Lower leg skin (tissue), 3 donors: Measurements from ENCODE around the gene SAMD5.

Experiments used
- POLR2A ChIP-seq, 2 donors: fragments of 450-650 bp; IDR thresholded peaks; one replicate each; pipeline ENCODE4 v1.6.1; 2016 to 2017; ENCODE audit warnings: antibody characterized with exemption in 2 of 2, mild to moderate bottlenecking in 1 of 2, moderate library complexity in 1 of 2
- TF ChIP-seq, protein P1 (sequence below), 3 donors: fragments of 450-650 bp; IDR thresholded peaks; one replicate each; pipeline ENCODE4 v1.5.1; 2016; ENCODE audit warnings: antibody characterized with exemption in 3 of 3, mild to moderate bottlenecking in 3 of 3, moderate library complexity in 2 of 3

DNA sequence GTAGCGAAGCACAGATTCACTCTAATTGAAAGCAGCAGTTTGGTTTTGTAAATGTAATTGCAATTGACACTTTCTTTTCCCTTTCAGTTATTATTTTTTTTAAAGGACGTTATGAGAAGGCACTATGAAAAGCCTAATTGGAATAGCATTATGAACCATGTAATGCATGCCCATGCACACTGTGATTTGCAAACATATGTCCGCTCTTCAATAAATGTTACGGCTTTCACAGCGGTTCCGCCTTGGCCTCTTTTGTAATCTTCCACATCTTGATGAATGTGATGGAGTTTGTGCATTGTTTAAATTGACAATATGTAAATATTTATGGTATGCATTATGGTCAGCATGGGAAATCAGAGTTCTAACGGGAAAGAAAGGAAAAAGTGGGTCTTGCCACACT is 61.3 kb downstream of the SAMD5 start:
- TF ChIP-seq, protein P1, sequence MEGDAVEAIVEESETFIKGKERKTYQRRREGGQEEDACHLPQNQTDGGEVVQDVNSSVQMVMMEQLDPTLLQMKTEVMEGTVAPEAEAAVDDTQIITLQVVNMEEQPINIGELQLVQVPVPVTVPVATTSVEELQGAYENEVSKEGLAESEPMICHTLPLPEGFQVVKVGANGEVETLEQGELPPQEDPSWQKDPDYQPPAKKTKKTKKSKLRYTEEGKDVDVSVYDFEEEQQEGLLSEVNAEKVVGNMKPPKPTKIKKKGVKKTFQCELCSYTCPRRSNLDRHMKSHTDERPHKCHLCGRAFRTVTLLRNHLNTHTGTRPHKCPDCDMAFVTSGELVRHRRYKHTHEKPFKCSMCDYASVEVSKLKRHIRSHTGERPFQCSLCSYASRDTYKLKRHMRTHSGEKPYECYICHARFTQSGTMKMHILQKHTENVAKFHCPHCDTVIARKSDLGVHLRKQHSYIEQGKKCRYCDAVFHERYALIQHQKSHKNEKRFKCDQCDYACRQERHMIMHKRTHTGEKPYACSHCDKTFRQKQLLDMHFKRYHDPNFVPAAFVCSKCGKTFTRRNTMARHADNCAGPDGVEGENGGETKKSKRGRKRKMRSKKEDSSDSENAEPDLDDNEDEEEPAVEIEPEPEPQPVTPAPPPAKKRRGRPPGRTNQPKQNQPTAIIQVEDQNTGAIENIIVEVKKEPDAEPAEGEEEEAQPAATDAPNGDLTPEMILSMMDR (IDR thresholded peaks at IDR 0.05), result no peak
- no peak for TF ChIP-seq POLR2A (IDR thresholded peaks at IDR 0.05)
